Neural crest cell (in vitro differentiated cells): ENCODE data around the gene NTM. TPM values are rescaled to one million over a fixed set of nuclear protein-coding genes. Genes with fewer than 3 reads are reported as not detected.

Experiments used
- DNase-seq: peaks from one replicate; pipeline ENCODE4 v3.0.0; 2021; ENCODE audit warnings: low read depth, mixed read lengths, low spot score
- H3K27ac Mint-ChIP-seq: one replicate; pipeline ENCODE4 v1.8.0; 2021; ENCODE audit warnings: mild to moderate bottlenecking, mixed read lengths; ENCODE audit not compliant: unreplicated experiment
- H3K27me3 Mint-ChIP-seq: 2 replicates; pipeline ENCODE4 v1.8.0; 2021; ENCODE audit warnings: low read depth, mild to moderate bottlenecking, mixed read lengths
- H3K36me3 Mint-ChIP-seq: 2 replicates; pipeline ENCODE4 v1.8.0; 2021; ENCODE audit warnings: low read depth, mild to moderate bottlenecking, mixed read lengths
- H3K4me1 Mint-ChIP-seq: 2 replicates; pipeline ENCODE4 v1.8.0; 2021; ENCODE audit warnings: mixed read lengths
- H3K4me3 Mint-ChIP-seq: one replicate; pipeline ENCODE4 v1.8.0; 2021; ENCODE audit warnings: mild to moderate bottlenecking, mixed read lengths
- H3K9me3 Mint-ChIP-seq: 2 replicates; pipeline ENCODE4 v1.8.0; 2021; ENCODE audit warnings: mixed read lengths
- total RNA-seq: library from RNA; stranded (reverse); gene quantifications from 2 replicates; pipeline ENCODE4 v1.2.1, GENCODE V29; 2021
- TF ChIP-seq, protein P1 (sequence below): fragments of 200-600 bp; sonication (generic); conservative IDR thresholded peaks from 2 replicates; pipeline ENCODE4 v1.5.0; 2021; ENCODE audit warnings: antibody characterized with exemption, mild to moderate bottlenecking

Gene NTM
- total RNA-seq, 1 donor from 2014 or later, result 11.3 TPM

GRCh38 chr11:131692151-131692550, 321.7 kb downstream of the NTM start:
- Mint-ChIP-seq H3K4me3 (no peak overlapping the region), H3K4me1 (peaks cover 37% of the 10 kb centered on the region), H3K27me3 (peaks cover 40% of the 10 kb centered on the region), H3K27ac (no peak overlapping the region), H3K36me3 (no peaks in the 10 kb centered on the region), H3K9me3 (no peaks in the 10 kb centered on the region)
- no peak for DNase-seq
- TF ChIP-seq, protein P1, sequence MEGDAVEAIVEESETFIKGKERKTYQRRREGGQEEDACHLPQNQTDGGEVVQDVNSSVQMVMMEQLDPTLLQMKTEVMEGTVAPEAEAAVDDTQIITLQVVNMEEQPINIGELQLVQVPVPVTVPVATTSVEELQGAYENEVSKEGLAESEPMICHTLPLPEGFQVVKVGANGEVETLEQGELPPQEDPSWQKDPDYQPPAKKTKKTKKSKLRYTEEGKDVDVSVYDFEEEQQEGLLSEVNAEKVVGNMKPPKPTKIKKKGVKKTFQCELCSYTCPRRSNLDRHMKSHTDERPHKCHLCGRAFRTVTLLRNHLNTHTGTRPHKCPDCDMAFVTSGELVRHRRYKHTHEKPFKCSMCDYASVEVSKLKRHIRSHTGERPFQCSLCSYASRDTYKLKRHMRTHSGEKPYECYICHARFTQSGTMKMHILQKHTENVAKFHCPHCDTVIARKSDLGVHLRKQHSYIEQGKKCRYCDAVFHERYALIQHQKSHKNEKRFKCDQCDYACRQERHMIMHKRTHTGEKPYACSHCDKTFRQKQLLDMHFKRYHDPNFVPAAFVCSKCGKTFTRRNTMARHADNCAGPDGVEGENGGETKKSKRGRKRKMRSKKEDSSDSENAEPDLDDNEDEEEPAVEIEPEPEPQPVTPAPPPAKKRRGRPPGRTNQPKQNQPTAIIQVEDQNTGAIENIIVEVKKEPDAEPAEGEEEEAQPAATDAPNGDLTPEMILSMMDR, result no peak

DNA sequence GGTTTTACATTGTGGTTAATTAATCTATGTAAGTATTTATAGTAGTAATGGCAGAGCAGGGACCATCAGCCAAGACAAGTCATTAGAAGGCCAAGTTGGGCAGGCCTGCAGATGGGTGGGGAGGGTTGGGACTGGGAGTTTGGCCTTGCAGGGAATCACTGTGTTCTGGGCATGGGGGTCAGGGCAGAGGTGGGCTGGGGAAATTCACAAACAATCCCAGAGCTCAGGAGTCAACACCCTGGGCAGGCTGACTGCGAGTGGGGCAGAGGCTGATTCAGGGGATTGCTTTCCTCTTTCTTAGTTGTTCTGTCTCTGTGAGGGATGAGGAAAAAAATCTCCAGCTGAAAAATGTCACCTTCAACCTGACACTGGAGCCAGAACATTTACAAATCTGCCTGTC, 322.5 kb downstream of the NTM start:
- no peak overlapping the region for H3K27ac Mint-ChIP-seq
- peaks cover 40% of the 10 kb centered on the region for H3K27me3 Mint-ChIP-seq
- H3K4me3 Mint-ChIP-seq, result no peak overlapping the region
- H3K4me1 Mint-ChIP-seq, result peaks cover 34% of the 10 kb centered on the region
- DNase-seq, result no peak
- H3K36me3 Mint-ChIP-seq, result no peaks in the 10 kb centered on the region
- no peaks in the 10 kb centered on the region for H3K9me3 Mint-ChIP-seq
- TF ChIP-seq, protein P1, result no peak

- Mint-ChIP-seq H3K4me3 (no peak overlapping the region), H3K27me3 (peaks cover 40% of the 10 kb centered on the region), H3K36me3 (no peaks in the 10 kb centered on the region), H3K4me1 (peaks cover 29% of the 10 kb centered on the region), H3K27ac (no peak overlapping the region), H3K9me3 (no peaks in the 10 kb centered on the region)
- TF ChIP-seq, protein P1, result no peak
- no peak for DNase-seq
Measured at GRCh38 chr11:131693756-131694155, 323.3 kb downstream of the NTM start.

DNA sequence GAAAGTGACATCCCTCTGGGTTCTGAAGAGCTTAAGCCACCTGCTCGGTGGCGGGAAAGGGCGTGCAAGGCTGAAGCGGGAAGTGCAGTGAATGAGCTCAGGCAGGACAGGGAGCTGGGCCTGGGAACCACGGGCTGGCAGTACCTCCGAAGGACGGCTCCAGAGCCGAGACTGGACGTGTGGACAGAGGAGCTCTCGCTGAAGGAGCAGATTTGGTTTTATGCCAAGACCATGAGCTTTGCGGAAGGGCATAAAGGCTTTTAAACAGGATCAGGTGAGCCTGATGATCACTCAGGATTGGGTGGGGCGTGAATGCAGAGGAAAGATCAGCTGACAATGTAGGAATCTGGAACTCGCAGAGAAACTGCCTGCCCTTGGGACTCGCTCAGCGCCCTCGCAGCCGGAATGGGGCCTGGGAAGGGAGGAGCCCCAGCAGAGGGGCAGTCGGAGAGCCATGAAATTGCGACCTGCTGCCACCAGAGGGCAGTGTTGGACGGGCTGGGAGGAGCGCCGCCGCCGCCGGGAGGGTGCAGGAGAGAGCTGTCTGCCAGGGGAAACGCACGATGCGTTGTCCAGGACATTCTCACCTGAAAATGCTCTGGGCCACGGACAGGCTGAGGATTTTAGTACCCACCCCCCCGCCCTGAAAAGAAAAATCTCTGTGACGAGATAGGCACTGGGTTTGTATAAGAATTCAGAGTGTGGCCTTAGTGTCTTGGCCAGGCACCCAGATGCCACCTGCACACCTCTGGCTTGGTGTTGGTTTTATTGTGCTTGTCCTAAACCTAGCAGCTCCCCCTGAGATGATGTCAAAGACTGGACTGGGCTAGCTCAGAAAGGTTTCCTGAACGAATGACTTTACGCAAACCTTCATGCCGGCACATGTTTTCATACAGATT, 324.4 kb downstream of the NTM start:
- peak; percentile 93 for DNase-seq
- H3K4me3 Mint-ChIP-seq, result no peak overlapping the region
- H3K9me3 Mint-ChIP-seq, result no peaks in the 10 kb centered on the region
- H3K27me3 Mint-ChIP-seq, result peaks cover 40% of the 10 kb centered on the region
- TF ChIP-seq, protein P1, result peak; percentile 97
- no peaks in the 10 kb centered on the region for H3K36me3 Mint-ChIP-seq
- H3K27ac Mint-ChIP-seq, result no peak overlapping the region
- peaks cover 27% of the 10 kb centered on the region for H3K4me1 Mint-ChIP-seq

- Mint-ChIP-seq H3K36me3 (no peaks in the 10 kb centered on the region), H3K27me3 (peaks cover 35% of the 10 kb centered on the region), H3K4me1 (peaks cover 27% of the 10 kb centered on the region), H3K9me3 (no peaks in the 10 kb centered on the region), H3K4me3 (no peak overlapping the region), H3K27ac (no peak overlapping the region)
- TF ChIP-seq, protein P1, result no peak
- DNase-seq, result no peak
Measured at GRCh38 chr11:131695889-131696429, 325.5 kb downstream of the NTM start.
